Smooth muscle cell of bladder (primary cell): Measurements from ENCODE around the gene MBL2. TPM values are rescaled to one million over a fixed set of nuclear protein-coding genes. Genes with fewer than 3 reads are reported as not detected.

Source experiments
- total RNA-seq: library from RNA; depleted of rRNA; stranded (reverse); fragments of >200 nt; gene quantifications from 2 replicates; pipeline ENCODE4 v1.2.3, GENCODE V29; 2014

MBL2 gene
- not detected in 2 replicates for total RNA-seq

DNA sequence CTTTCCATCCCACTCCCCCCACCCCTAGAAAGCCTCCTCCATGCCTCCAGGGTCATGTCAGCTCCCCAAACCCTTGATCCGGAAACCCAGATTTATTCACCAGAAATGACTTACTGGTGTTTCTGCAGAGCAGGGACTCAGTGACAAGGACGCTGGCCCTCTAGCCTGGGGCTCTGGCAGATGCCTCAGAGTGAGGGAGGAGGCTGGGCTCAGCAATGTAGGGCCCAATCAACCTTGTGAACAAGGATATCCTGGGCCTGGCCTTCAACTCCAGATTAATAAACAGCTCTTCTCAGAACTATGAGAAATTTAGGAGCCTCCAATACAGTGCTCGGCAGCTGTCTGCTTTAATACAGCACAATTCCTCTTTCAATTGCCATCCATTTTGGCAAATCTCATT is at the start of gene MBL2:
MBL2 (minus strand) TSS at position 162 of the 400 bp plus-strand sequence. CDS start 1,149 bp downstream, outside the sequence.

